ENCODE results near the gene TPTE2.

Gene TPTE2

GRCh38 chr13:19589312-19589711 lies 28.0 kb upstream of the TPTE2 start:
- Histone ChIP-seq H3K4me2 (ENCODE audit: low read length) (no peak overlapping the region), H3K9ac (ENCODE audit: low read length) (no peak overlapping the region), H3K9me3 (ENCODE audit: low read length) (no peaks in the 10 kb centered on the region), H2AFZ (ENCODE audit: low read length) (no peak overlapping the region), H3K27ac (ENCODE audit: low read depth, low read length, poor library complexity, severe bottlenecking) (no peak overlapping the region), H3K4me3 (ENCODE audit: low read depth, low read length, poor library complexity, severe bottlenecking) (no peak overlapping the region), H4K20me1 (ENCODE audit: insufficient read depth, low read length) (no peaks in the 10 kb centered on the region), H3F3A (ENCODE audit: insufficient read depth, low read length) (no peaks in the 10 kb centered on the region), H3K27me3 (ENCODE audit: insufficient read depth, low read length) (no peaks in the 10 kb centered on the region), H3K36me3 (ENCODE audit: insufficient read depth, low read length) (no peaks in the 10 kb centered on the region; the same call in 1 of the 2 replicates), H3K79me2 (ENCODE audit: insufficient read depth, low read length) (no peaks in the 10 kb centered on the region), H3K9me2 (ENCODE audit: low read depth, low read length) (no peaks in the 10 kb centered on the region), H3K4me1 (ENCODE audit: insufficient read depth, low read length, severe bottlenecking) (peaks cover 15% of the 10 kb centered on the region)
- no peak for TF ChIP-seq EZH2 (IDR thresholded peaks at IDR 0.05; ENCODE audit: borderline replicate concordance, low read length)
- TF ChIP-seq, protein P1, sequence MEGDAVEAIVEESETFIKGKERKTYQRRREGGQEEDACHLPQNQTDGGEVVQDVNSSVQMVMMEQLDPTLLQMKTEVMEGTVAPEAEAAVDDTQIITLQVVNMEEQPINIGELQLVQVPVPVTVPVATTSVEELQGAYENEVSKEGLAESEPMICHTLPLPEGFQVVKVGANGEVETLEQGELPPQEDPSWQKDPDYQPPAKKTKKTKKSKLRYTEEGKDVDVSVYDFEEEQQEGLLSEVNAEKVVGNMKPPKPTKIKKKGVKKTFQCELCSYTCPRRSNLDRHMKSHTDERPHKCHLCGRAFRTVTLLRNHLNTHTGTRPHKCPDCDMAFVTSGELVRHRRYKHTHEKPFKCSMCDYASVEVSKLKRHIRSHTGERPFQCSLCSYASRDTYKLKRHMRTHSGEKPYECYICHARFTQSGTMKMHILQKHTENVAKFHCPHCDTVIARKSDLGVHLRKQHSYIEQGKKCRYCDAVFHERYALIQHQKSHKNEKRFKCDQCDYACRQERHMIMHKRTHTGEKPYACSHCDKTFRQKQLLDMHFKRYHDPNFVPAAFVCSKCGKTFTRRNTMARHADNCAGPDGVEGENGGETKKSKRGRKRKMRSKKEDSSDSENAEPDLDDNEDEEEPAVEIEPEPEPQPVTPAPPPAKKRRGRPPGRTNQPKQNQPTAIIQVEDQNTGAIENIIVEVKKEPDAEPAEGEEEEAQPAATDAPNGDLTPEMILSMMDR (IDR thresholded peaks at IDR 0.05; ENCODE audit: low read length) = no peak

- Histone ChIP-seq H3K9me3 (ENCODE audit: low read length) (no peaks in the 10 kb centered on the region), H2AFZ (ENCODE audit: low read length) (peak overlapping the region; percentile 92), H3K9ac (ENCODE audit: low read length) (no peak overlapping the region; the same call in 1 of the 2 replicates), H4K20me1 (ENCODE audit: insufficient read depth, low read length) (no peaks in the 10 kb centered on the region), H3K4me1 (ENCODE audit: insufficient read depth, low read length, severe bottlenecking) (peaks cover 15% of the 10 kb centered on the region), H3K9me2 (ENCODE audit: low read depth, low read length) (no peaks in the 10 kb centered on the region), H3K4me2 (ENCODE audit: low read length) (peak overlapping the region; percentile 80), H3K27ac (ENCODE audit: low read depth, low read length, poor library complexity, severe bottlenecking) (peak overlapping the region; percentile 83), H3K4me3 (ENCODE audit: low read depth, low read length, poor library complexity, severe bottlenecking) (peak overlapping the region; percentile 72), H3F3A (ENCODE audit: insufficient read depth, low read length) (no peaks in the 10 kb centered on the region), H3K36me3 (ENCODE audit: insufficient read depth, low read length) (no peaks in the 10 kb centered on the region; the same call in 1 of the 2 replicates), H3K27me3 (ENCODE audit: insufficient read depth, low read length) (no peaks in the 10 kb centered on the region), H3K79me2 (ENCODE audit: insufficient read depth, low read length) (no peaks in the 10 kb centered on the region)
- no peak for TF ChIP-seq EZH2 (IDR thresholded peaks at IDR 0.05; ENCODE audit: borderline replicate concordance, low read length)
- TF ChIP-seq, protein P1 (IDR thresholded peaks at IDR 0.05; ENCODE audit: low read length) = peak; percentile 95
These were observed 26.4 kb upstream of the TPTE2 start for GRCh38 chr13:19587635-19588300.

DNA sequence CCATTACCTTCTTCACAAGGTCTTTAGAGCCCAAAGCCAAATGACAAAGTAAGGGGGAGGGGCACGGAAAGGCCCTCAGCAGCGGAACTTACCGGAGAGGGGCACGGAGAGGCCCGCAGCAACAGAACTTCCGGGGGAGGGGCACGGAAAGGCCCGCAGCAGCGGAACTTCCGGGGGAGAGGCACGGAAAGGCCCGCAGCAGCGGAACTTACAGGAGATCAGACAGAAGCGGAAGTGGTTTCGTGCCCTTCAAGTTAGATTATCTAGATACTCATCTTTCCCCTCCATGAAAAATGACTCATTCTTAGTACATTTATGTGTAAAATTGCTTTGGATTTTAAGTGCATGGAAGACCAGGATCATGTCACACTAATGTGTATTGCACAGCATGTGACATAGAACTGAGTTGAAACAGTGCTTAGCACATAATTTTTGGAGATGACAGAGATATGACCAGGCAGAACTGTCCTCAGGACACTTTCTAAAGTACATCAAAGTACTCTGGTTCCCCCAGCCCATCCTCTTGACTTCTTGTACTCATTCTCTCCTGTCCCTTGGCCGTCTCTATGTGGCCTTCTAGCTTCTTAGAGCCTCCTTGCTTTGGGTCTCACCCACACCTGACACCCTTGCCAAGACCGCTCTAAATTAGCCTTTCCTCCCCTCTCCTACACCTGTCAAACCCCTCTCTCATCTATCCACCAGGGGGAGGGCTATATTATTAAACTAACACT lies 25.7 kb upstream of the TPTE2 start:
- H3K27me3 ChIP-seq (ENCODE audit: insufficient read depth, low read length) = no peaks in the 10 kb centered on the region
- H2AFZ ChIP-seq (ENCODE audit: low read length) = peak overlapping the region; percentile 92
- H3K4me3 ChIP-seq (ENCODE audit: low read depth, low read length, poor library complexity, severe bottlenecking) = peak overlapping the region; percentile 72
- no peaks in the 10 kb centered on the region for H3K9me3 ChIP-seq (ENCODE audit: low read length)
- no peaks in the 10 kb centered on the region for H3K9me2 ChIP-seq (ENCODE audit: low read depth, low read length)
- H3K4me2 ChIP-seq (ENCODE audit: low read length) = peak overlapping the region; percentile 80
- H3K79me2 ChIP-seq (ENCODE audit: insufficient read depth, low read length) = no peaks in the 10 kb centered on the region
- H3K27ac ChIP-seq (ENCODE audit: low read depth, low read length, poor library complexity, severe bottlenecking) = peak overlapping the region; percentile 83
- peak overlapping the region; percentile 49 for H3K9ac ChIP-seq (ENCODE audit: low read length)
- no peaks in the 10 kb centered on the region; the same call in 1 of the 2 replicates for H3K36me3 ChIP-seq (ENCODE audit: insufficient read depth, low read length)
- peaks cover 15% of the 10 kb centered on the region for H3K4me1 ChIP-seq (ENCODE audit: insufficient read depth, low read length, severe bottlenecking)
- H3F3A ChIP-seq (ENCODE audit: insufficient read depth, low read length) = no peaks in the 10 kb centered on the region
- no peaks in the 10 kb centered on the region for H4K20me1 ChIP-seq (ENCODE audit: insufficient read depth, low read length)
- TF ChIP-seq EZH2 (IDR thresholded peaks at IDR 0.05; ENCODE audit: borderline replicate concordance, low read length) = no peak
- TF ChIP-seq, protein P1 (IDR thresholded peaks at IDR 0.05; ENCODE audit: low read length) = no peak

Measured in OCI-LY1 (cell line).